Measurements from ENCODE around the gene SPAG17. TPM values are rescaled to one million over a fixed set of nuclear protein-coding genes. Genes with fewer than 3 reads are reported as not detected.

The SPAG17 gene
- total RNA-seq, 1 experiment from 2014 or later, result 0.52 TPM

GRCh38 chr1:117959364-117959763, 225.7 kb downstream of the SPAG17 start:
- Mint-ChIP-seq H3K27ac (no peak overlapping the region), H3K36me3 (peaks cover 50% of the 10 kb centered on the region), H3K27me3 (ENCODE audit: low read depth) (no peaks in the 10 kb centered on the region), H3K9me3 (no peaks in the 10 kb centered on the region), H3K4me3 (no peak overlapping the region), H3K4me1 (no peaks in the 10 kb centered on the region)
- CTCF ChIA-PET, result no interaction called here
- DNase-seq (ENCODE audit: low spot score), result no peak
- TF ChIP-seq ZBTB21 (CRISPR knock-in tag; IDR thresholded peaks at IDR 0.05; ENCODE audit: borderline replicate concordance), result no peak
- no peak for TF ChIP-seq SOX15 (CRISPR knock-in tag; IDR thresholded peaks at IDR 0.05)
- no peak for TF ChIP-seq GABPB1 (CRISPR knock-in tag; IDR thresholded peaks at IDR 0.05)
- no peak for TF ChIP-seq USF2 (CRISPR knock-in tag; IDR thresholded peaks at IDR 0.05)
- no peak for TF ChIP-seq ZNF512 (CRISPR knock-in tag; IDR thresholded peaks at IDR 0.05; ENCODE audit: borderline replicate concordance)
- TF ChIP-seq JUN (CRISPR knock-in tag; IDR thresholded peaks at IDR 0.05), result no peak
- no peak for TF ChIP-seq MXD4 (CRISPR knock-in tag; IDR thresholded peaks at IDR 0.05; ENCODE audit: borderline replicate concordance)
- no peak for TF ChIP-seq NR3C1 (CRISPR knock-in tag; conservative IDR thresholded peaks at IDR 0.05; ENCODE audit: low read depth)
- no peak for TF ChIP-seq RORB (CRISPR knock-in tag; IDR thresholded peaks at IDR 0.05)
- TF ChIP-seq KAT7 (CRISPR knock-in tag; IDR thresholded peaks at IDR 0.05; ENCODE audit: borderline replicate concordance), result no peak
- no peak for TF ChIP-seq TEAD4 (CRISPR knock-in tag; IDR thresholded peaks at IDR 0.05)
- TF ChIP-seq CTCF (IDR thresholded peaks at IDR 0.05), result no peak
- TF ChIP-seq HMGXB4 (CRISPR knock-in tag; IDR thresholded peaks at IDR 0.05), result no peak
- no peak for TF ChIP-seq ARID4B (CRISPR knock-in tag; IDR thresholded peaks at IDR 0.05; ENCODE audit: borderline replicate concordance)
- TF ChIP-seq ERG (CRISPR knock-in tag; IDR thresholded peaks at IDR 0.05), result no peak
- no peak for TF ChIP-seq GTF2I (CRISPR knock-in tag; conservative IDR thresholded peaks at IDR 0.05)
- no peak for TF ChIP-seq CREM (CRISPR knock-in tag; IDR thresholded peaks at IDR 0.05)
- TF ChIP-seq JAZF1 (CRISPR knock-in tag; IDR thresholded peaks at IDR 0.05), result no peak
- POLR2A ChIA-PET, result no interaction called here
- no peak for ATAC-seq

Measured in WTC11 (cell line).